GM19238 (cell line): Measurements from ENCODE around the gene FLAD1.

Experiments used
- DNase-seq: peaks from one replicate; pipeline ENCODE4 v3.0.0; 2011; ENCODE audit warnings: low spot score; ENCODE audit not compliant: insufficient read length

Gene FLAD1

GRCh38 chr1:155014709-155015508 lies 31.8 kb downstream of the FLAD1 start:
- no peak for DNase-seq

GRCh38 chr1:155015527-155016230 lies 32.5 kb downstream of the FLAD1 start:
- no peak for DNase-seq

- no peak for DNase-seq
These were observed 33.2 kb downstream of the FLAD1 start for GRCh38 chr1:155016231-155016831.

- peak; percentile 87 for DNase-seq
These were observed 34.1 kb downstream of the FLAD1 start for GRCh38 chr1:155017041-155017945.

GRCh38 chr1:155017946-155018316 lies 34.8 kb downstream of the FLAD1 start:
- DNase-seq: peak; percentile 64

GRCh38 chr1:155018617-155019348 lies 35.6 kb downstream of the FLAD1 start:
- DNase-seq: no peak

- no peak for DNase-seq
These were observed 36.5 kb downstream of the FLAD1 start for GRCh38 chr1:155019377-155020245.

GRCh38 chr1:155022136-155022926 lies 39.2 kb downstream of the FLAD1 start:
- DNase-seq: no peak

GRCh38 chr1:155022927-155023236 lies 39.7 kb downstream of the FLAD1 start:
- no peak for DNase-seq

- no peak for DNase-seq
These were observed 40.5 kb downstream of the FLAD1 start for GRCh38 chr1:155023627-155024026.

GRCh38 chr1:155024315-155024714 lies 41.2 kb downstream of the FLAD1 start:
- no peak for DNase-seq

- DNase-seq: no peak
These were observed 43.0 kb downstream of the FLAD1 start for GRCh38 chr1:155026154-155026553.

GRCh38 chr1:155026588-155026987 lies 43.4 kb downstream of the FLAD1 start:
- no peak for DNase-seq

- no peak for DNase-seq
These were observed 46.5 kb downstream of the FLAD1 start for GRCh38 chr1:155029513-155030242.

- no peak for DNase-seq
These were observed 47.2 kb downstream of the FLAD1 start for GRCh38 chr1:155030243-155030795.

- no peak for DNase-seq
These were observed 47.8 kb downstream of the FLAD1 start for GRCh38 chr1:155030899-155031298.

GRCh38 chr1:155032886-155033285 lies 49.7 kb downstream of the FLAD1 start:
- no peak for DNase-seq

GRCh38 chr1:155033524-155033923 lies 50.4 kb downstream of the FLAD1 start, which contains the start of the genes DCST1 and DCST2:
Gene DCST1, plus strand, starts transcription at chr1:155033824. Its CDS starts 213 bp downstream, at chr1:155034037.
Gene DCST2, minus strand, starts transcription at chr1:155033781. Its CDS starts 80 bp downstream, at chr1:155033701.
- no peak for DNase-seq
